SHP77 treated with DMSO at 0.1 percent for 48 hours (cell line): ENCODE data around the gene STAM2.

Experiments used
- DNase-seq: peaks from one replicate; lab custom pipeline; 2025; lab: John Stamatoyannopoulos, UW

STAM2 gene

DNA sequence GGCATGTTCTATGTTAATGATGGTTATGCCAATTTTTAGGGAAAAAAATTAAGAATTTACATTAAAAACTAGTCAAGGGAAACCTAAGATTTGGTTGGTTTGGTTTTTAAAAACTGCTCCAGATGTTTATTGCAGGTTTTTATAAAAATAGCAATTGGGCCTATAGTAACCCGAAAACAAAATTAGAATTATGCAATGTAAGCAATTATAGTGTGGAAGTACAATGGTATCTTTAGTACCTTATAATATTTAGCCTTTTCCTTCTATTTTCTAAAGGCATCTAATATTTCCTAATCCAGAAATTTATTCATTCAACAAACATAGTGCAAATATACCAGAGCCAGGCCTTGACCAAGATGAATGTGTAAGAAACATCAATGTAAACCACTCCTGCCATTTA lies 104.0 kb downstream of the STAM2 start:
- no peak for DNase-seq

DNA sequence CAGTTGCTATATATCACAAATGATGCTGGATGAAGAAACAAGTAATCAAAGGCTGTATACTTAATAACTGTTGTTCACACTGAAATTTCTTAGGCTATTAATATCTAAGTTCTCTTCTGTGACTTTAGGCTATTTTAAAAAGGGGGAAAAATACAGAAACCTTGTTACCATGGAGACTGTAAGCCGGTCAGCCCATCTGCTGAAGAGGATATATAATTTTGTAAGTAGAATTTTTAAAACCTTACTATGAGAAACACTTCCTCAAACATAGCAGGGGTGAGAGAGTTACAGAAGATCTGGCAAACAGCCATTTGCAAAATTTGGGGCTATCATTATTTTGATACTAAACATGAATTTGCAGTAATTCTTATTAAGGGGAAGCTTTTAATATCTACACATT lies 104.5 kb downstream of the STAM2 start:
- DNase-seq = no peak

DNA sequence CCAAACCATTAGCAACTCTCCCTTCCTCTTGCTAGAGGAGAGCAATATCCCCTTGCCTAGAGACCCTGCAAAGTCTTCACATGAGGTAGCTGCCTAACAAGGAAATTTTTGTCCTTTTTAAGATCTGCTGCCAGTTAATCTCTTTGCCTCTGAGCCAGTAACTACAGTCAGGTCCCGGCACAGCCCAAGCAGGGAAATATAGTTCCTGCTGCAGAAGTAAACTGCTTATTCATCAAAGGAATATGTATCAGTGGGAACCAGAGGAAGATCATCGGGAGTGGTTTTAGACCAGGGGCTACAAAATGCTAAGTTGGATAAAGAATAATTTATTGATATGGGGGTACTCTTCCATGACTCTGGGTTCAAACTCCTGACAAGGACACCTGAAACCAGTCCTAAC lies 107.3 kb downstream of the STAM2 start:
- no peak for DNase-seq

DNA sequence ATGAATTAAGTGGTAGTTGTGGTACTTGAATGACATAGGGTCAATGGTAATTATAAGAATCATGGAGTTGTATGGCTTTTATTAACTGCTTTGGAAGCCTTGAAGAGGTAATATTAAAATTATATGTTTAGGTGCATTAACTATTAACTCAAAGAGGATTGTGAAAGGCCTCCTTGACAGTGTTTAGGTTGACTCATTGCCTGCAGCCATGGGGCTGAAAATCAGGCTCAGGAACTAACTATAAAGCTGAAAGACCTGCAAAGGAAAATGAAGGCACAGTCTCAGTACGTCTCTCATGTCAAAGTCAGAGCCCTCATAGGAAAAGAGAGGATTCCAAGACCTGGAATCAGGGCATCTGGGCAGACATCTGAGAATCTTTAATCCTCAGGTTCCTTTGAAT lies 107.7 kb downstream of the STAM2 start:
- no peak for DNase-seq
